Heart left ventricle (tissue), 16 donors: ENCODE measurements around the gene CCDC148. TPM values are rescaled to one million over a fixed set of nuclear protein-coding genes. Genes with fewer than 3 reads are reported as not detected.

ENCODE experiments used
- ATAC-seq, 4 donors: fragments of 200-7000 bp; cut with Tn5 transposase; one replicate each; pipeline ENCODE4 v1.9.1; 2020 to 2022; ENCODE audit warnings: moderate library complexity in 4 of 4, mild to moderate bottlenecking in 3 of 4, moderate number of reproducible peaks in 1 of 4
- DNase-seq, 5 donors: peaks; one replicate each; pipeline ENCODE4 v3.0.0-alpha.2; 2020
- H3K27ac ChIP-seq, 12 donors: fragments of 200-600 bp; sonication (generic) in 4 of 12; one replicate each; pipeline versions ENCODE4 v1.5.0 to v1.8.0; 2016 to 2022; ENCODE audit warnings: mild to moderate bottlenecking in 2 of 12
- H3K27me3 ChIP-seq, 9 donors: fragments of 200-600 bp; sonication (generic) in 2 of 9; one replicate each; pipeline versions ENCODE4 v1.5.1 to v1.8.0; 2016 to 2022; ENCODE audit warnings: mild to moderate bottlenecking in 3 of 9
- H3K36me3 ChIP-seq, 9 donors: fragments of 200-600 bp; sonication (generic) in 2 of 9; one replicate each; pipeline versions ENCODE4 v1.5.0 to v1.8.0; 2018 to 2022; ENCODE audit warnings: mild to moderate bottlenecking in 2 of 9
- H3K4me1 ChIP-seq, 12 donors: fragments of 200-600 bp; sonication (generic) in 4 of 12; one replicate each; pipeline versions ENCODE4 v1.5.0 to v1.8.0; 2016 to 2022; ENCODE audit warnings: mild to moderate bottlenecking in 3 of 12
- H3K4me3 ChIP-seq, 12 donors: fragments of 200-600 bp; sonication (generic) in 4 of 12; one replicate each; pipeline versions ENCODE4 v1.5.0 to v1.8.0; 2017 to 2022; ENCODE audit warnings: mild to moderate bottlenecking in 9 of 12, moderate library complexity in 4 of 12
- H3K9me3 ChIP-seq, 12 donors: fragments of 200-600 bp; sonication (generic) in 4 of 12; one replicate each; pipeline versions ENCODE4 v1.5.0 to v1.8.0; 2016 to 2022; ENCODE audit warnings: mild to moderate bottlenecking in 1 of 12
- POLR2A ChIP-seq, 2 donors: fragments of 450-650 bp; IDR thresholded peaks; one replicate each; pipeline ENCODE4 v1.6.1; 2017; ENCODE audit warnings: antibody characterized with exemption in 2 of 2, mild to moderate bottlenecking in 2 of 2, moderate library complexity in 2 of 2
- WGBS, 4 donors: extraction: QIAGEN DNeasy Blood & Tissue Kit in 2 of 4; methylation state at CpG; one replicate each; pipeline versions ENCODE4 v1.1.5 to v1.1.7; 2013 to 2018; 5-methylcytosine and 5-hydroxymethylcytosine counted together
- intact Hi-C, 10 donors: fragments of 100-400 bp; cut with DNase I; formaldehyde crosslinking; loops; one replicate each; pipeline versions ENCODE4 v1.11.1 to v1.14.2; 2022
- polyA plus RNA-seq, 2 donors: library from polyadenylated mRNA; stranded (reverse); fragments of 200-250 nt; gene quantifications; one replicate each; pipeline ENCODE4 v1.2.3, GENCODE V29; 2013
- total RNA-seq, 9 donors: library from RNA; depleted of rRNA in 2 of 9; stranded (reverse); fragments of >200 nt in 2 of 9; fragmentation: NEBNext Ultra II Directional in 3 of 9; extraction: Animal tissue kit (Norgen Biotek cat#: 25700) in 3 of 9; gene quantifications; one replicate each; pipeline versions ENCODE4 v1.1.0 to v1.2.4, GENCODE V29; 2016 to 2023
- TF ChIP-seq, protein P1 (sequence below), 12 donors: fragments of 200-600 bp; sonication (generic) in 4 of 12; IDR thresholded peaks; one replicate each; pipeline versions ENCODE4 v1.5.0 to v1.8.0; 2018 to 2022; ENCODE audit warnings: antibody characterized with exemption in 12 of 12, mild to moderate bottlenecking in 5 of 12
- donor health status: ischemic (EF 13 %, LVEDD 7.1; RV severe dilation, severe dysfunction).
- donor health status: healthy with polysubstance abuse.
- donor health status: DM: no; HTN: yes; CAD: no.
- donor health status: DM: no; HTN: no; CAD: no.
- donor health status: ischemic (EF 25% LVEDD 6.9; RV normal size, moderate dysfunction).
- donor health status: ischemic (EF 25% LVEDD 5.7; RV mildly dilated, moderate dysfunction).
- donor health status: healthy.
- donor health status: DM: yes; HTN: yes; CAD: no.
- donor health status: ischemic (EF 35%, LVEDD 5.7; RV mildly dilated, moderate dysfunction).
- donor health status: nonischemic (EF 11% LVEDD 7.7; RV severe dilation, severe dysfunction).
- donor health status: DM: yes; HTN: yes; CAD: no.
- donor health status: PGD.
- donor health status: ischemic (EF 29% LVEDD 5.4; RV normal size, mild dysfunction).
- donor health status: nonischemic (EF 23%, LVEDD 6.1; RV moderate dilation, normal function).

Gene CCDC148
- total and polyA plus RNA-seq, 11 donors, result 0.24 to 1.2 (median 0.75) TPM; not detected in 2

DNA sequence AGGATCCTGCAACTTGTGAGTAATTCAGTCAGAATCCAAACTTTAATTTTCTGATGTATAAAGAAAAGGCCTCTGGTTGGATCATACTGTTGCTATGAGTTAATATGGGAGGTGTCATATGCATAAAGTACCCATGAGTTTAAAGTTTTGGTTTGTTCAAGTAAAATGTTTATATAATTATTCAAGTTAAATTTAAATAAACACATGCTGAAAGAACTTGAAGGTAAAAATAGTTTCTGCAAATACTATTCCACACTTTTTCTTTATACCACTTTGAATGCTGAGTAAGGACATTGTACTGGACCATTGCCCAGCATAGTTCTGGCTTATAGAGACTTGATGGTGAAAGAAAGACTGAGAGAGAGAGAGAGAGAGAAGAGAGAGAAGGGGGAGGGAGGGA, 30.9 kb upstream of the CCDC148 start:
- H3K4me3 ChIP-seq, result no peak overlapping the region
- peaks cover 0 to 62% (median 38%) of the 10 kb centered on the region in 12 donors for H3K4me1 ChIP-seq
- intact Hi-C loops, result no loop called here
- no peaks in the 10 kb centered on the region for H3K36me3 ChIP-seq
- TF ChIP-seq, protein P1, sequence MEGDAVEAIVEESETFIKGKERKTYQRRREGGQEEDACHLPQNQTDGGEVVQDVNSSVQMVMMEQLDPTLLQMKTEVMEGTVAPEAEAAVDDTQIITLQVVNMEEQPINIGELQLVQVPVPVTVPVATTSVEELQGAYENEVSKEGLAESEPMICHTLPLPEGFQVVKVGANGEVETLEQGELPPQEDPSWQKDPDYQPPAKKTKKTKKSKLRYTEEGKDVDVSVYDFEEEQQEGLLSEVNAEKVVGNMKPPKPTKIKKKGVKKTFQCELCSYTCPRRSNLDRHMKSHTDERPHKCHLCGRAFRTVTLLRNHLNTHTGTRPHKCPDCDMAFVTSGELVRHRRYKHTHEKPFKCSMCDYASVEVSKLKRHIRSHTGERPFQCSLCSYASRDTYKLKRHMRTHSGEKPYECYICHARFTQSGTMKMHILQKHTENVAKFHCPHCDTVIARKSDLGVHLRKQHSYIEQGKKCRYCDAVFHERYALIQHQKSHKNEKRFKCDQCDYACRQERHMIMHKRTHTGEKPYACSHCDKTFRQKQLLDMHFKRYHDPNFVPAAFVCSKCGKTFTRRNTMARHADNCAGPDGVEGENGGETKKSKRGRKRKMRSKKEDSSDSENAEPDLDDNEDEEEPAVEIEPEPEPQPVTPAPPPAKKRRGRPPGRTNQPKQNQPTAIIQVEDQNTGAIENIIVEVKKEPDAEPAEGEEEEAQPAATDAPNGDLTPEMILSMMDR (IDR thresholded peaks at IDR 0.05), result no peak
- no peak for TF ChIP-seq POLR2A (IDR thresholded peaks at IDR 0.05)
- no peak for DNase-seq
- H3K9me3 ChIP-seq, result no peaks in the 10 kb centered on the region
- peak in 3 of 4 donors; percentile 51 to 72 (median 64) for ATAC-seq
- no peaks in the 10 kb centered on the region for H3K27me3 ChIP-seq
- H3K27ac ChIP-seq, result no peak overlapping the region

DNA sequence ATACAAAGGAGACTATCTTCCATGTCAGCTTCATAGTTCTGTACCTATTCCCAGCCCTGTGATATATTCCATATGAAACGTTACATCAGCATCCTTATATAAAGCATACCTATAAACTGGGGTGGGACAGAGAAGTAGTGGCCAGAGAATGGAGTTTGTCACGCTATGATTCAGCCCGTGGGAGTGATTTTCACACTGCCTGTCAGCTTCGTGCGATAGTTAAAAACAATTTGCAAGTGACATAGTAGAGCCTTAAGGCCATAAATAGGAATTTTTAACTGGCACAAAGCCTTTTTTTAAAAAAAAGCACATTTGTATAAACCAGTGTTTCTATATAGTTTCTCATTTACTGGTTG, 30.4 kb upstream of the CCDC148 start:
- WGBS, 4 donors, result 42 to 56% (median 51%) methylated on average over 5 of the region's 5 CpGs

DNA sequence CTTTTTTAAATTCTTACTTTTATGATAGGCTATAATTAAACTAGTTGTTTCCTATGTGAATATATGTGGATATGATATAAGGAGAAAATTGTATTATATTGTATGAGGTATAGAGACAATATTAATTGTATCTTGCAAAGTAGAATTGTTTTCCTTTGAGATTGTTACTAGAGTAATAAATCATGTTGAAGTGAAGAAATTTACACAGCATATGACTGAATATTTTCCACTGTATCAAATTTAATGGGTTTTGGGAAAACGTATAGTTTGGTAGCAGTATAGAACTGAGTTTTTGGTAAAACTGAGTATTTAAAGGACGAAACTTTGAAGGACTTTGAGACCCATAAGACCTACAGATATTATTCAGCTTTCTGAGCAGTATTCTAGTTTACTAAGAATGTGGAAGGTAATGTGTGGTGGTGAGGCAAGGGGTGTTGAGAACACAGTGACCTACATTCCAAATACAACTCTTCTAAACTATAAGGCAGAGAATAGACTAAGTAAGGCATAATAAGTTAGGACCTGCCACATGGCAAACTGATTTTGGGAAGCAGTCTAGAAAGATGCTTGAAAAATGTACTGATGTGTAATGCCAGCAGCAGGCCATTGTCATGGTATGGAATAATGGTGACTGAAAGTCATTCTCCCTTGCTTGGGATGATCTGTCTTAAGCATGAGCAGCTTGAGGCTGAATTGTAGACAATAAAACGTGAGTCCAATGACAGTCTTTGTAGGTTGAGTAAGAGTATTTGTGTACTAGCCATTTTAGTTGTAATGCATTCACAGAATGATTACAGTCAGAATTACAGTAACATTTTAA, 29.8 kb upstream of the CCDC148 start:
- WGBS, 4 donors, result 80 to 85% (median 82%) methylated on average over 3 of the region's 3 CpGs

More for the DNA sequence above, 30.4 kb upstream of the CCDC148 start:
- intact Hi-C loops, result no loop called here
- TF ChIP-seq POLR2A (IDR thresholded peaks at IDR 0.05), result no peak
- TF ChIP-seq, protein P1 (IDR thresholded peaks at IDR 0.05), result no peak
- H3K27ac ChIP-seq, result no peak overlapping the region
- no peak overlapping the region for H3K4me3 ChIP-seq
- H3K27me3 ChIP-seq, result no peaks in the 10 kb centered on the region
- H3K9me3 ChIP-seq, result no peaks in the 10 kb centered on the region
- peaks cover 0 to 62% (median 38%) of the 10 kb centered on the region in 12 donors for H3K4me1 ChIP-seq
- no peak for DNase-seq
- peak in 1 of 4 donors; percentile 20 for ATAC-seq
- H3K36me3 ChIP-seq, result no peaks in the 10 kb centered on the region

DNA sequence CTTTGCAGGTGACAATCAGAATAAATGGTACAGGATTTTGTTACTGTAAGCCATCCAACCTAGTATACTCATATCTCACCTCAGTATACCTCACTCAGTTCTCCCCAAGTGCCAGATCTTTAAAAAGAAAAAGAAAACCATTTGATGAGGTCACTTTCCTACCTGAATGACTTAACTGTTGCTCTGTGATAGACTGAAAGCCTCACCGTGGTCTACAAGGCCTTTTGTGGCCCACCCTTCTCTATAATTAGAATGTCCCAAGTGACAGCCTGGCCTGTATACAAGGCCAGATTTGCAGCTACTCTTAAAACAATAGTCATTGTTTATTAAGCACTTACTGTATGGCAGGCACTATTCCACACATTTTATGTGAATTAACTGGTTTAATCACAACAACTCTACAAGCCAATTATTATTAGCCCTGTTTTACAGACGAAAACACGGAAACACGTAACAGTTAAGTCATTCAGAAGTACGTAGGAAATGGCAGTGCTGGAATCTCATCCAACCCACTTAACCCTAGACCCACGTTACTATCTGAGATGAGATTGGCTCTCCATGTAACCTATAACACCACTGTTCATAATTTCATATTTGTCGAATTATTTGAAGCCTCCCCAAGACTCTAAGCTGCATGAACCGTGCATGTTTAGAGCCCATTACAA, 28.5 kb upstream of the CCDC148 start:
- Histone ChIP-seq H3K4me3 (no peak overlapping the region), H3K4me1 (peaks cover 0 to 56% (median 36%) of the 10 kb centered on the region in 12 donors), H3K36me3 (no peaks in the 10 kb centered on the region), H3K27me3 (no peaks in the 10 kb centered on the region), H3K27ac (peak overlapping the region in 6 of 12 donors; percentile 8 to 42 (median 28)), H3K9me3 (no peaks in the 10 kb centered on the region)
- DNase-seq (no peak), ATAC-seq (peak; percentile 36 to 88 (median 46))
- intact Hi-C loops, result no loop called here
- WGBS, 4 donors, result 47 to 51% (median 49%) methylated on average over 8 of the region's 8 CpGs
- TF ChIP-seq POLR2A (IDR thresholded peaks at IDR 0.05), result no peak
- TF ChIP-seq, protein P1 (IDR thresholded peaks at IDR 0.05), result no peak

More for the DNA sequence above, 29.8 kb upstream of the CCDC148 start:
- ATAC-seq (peak in 1 of 4 donors; percentile 44), DNase-seq (no peak)
- no peak for TF ChIP-seq POLR2A (IDR thresholded peaks at IDR 0.05)
- TF ChIP-seq, protein P1 (IDR thresholded peaks at IDR 0.05), result no peak
- Histone ChIP-seq H3K9me3 (no peaks in the 10 kb centered on the region), H3K4me3 (no peak overlapping the region), H3K27ac (no peak overlapping the region), H3K4me1 (peaks cover 0 to 62% (median 38%) of the 10 kb centered on the region in 12 donors), H3K36me3 (no peaks in the 10 kb centered on the region), H3K27me3 (no peaks in the 10 kb centered on the region)
- intact Hi-C loops, result no loop called here
